Measurements from ENCODE around the gene SLC6A1.
"Not testable (repeated sequence)": the region's sequence is repeated elsewhere in the genome, so short reads cannot be mapped to it uniquely, and the experiment has no call there.

SLC6A1 gene

GRCh38 chr3:11024181-11024580, 31.6 kb downstream of the SLC6A1 start:
- DNase-seq = no peak

- DNase-seq = no peak
Observed at GRCh38 chr3:11029948-11030347, 37.4 kb downstream of the SLC6A1 start.

GRCh38 chr3:11033871-11034270, 41.3 kb downstream of the SLC6A1 start:
- no peak for DNase-seq

- DNase-seq = no peak
Observed at GRCh38 chr3:11034309-11034985, 41.9 kb downstream of the SLC6A1 start.

GRCh38 chr3:11035757-11036505, 43.4 kb downstream of the SLC6A1 start:
- no peak for DNase-seq

- DNase-seq = no peak
Observed at GRCh38 chr3:11037241-11037873, 44.8 kb downstream of the SLC6A1 start.

GRCh38 chr3:11037976-11038375, 45.4 kb downstream of the SLC6A1 start:
- DNase-seq = no peak

GRCh38 chr3:11045536-11045935, 53.0 kb downstream of the SLC6A1 start:
- DNase-seq = no peak

GRCh38 chr3:11047500-11047899, 55.0 kb downstream of the SLC6A1 start:
- no peak for DNase-seq

- no peak for DNase-seq
Observed at GRCh38 chr3:11050666-11051323, 58.2 kb downstream of the SLC6A1 start.

- DNase-seq = no peak
Observed at GRCh38 chr3:11053926-11054503, 61.5 kb downstream of the SLC6A1 start.

GRCh38 chr3:11054739-11055438, 62.3 kb downstream of the SLC6A1 start:
- no peak for DNase-seq

- no peak for DNase-seq
Observed at GRCh38 chr3:11055496-11055895, 62.9 kb downstream of the SLC6A1 start.

- no peak for DNase-seq
Observed at GRCh38 chr3:11056531-11057050, 64.0 kb downstream of the SLC6A1 start.

GRCh38 chr3:11057655-11058054, 65.1 kb downstream of the SLC6A1 start:
- DNase-seq = no peak

- DNase-seq = no peak
Observed at GRCh38 chr3:11059090-11059798, 66.7 kb downstream of the SLC6A1 start.

GRCh38 chr3:11059799-11060115, 67.2 kb downstream of the SLC6A1 start:
- DNase-seq = no peak

GRCh38 chr3:11060500-11061251, 68.1 kb downstream of the SLC6A1 start:
- DNase-seq = peak in 2 of 4 experiments; percentile 7 to 10

GRCh38 chr3:11061268-11061871, 68.8 kb downstream of the SLC6A1 start:
- not testable (repeated sequence) for DNase-seq

- DNase-seq = no peak
Observed at GRCh38 chr3:11062704-11063103, 70.2 kb downstream of the SLC6A1 start.
